KOPT-K1 (cell line): Measurements from ENCODE around the gene FADS1.

ENCODE experiments used
- H3K27ac ChIP-seq: fragments of 200-600 bp; sonication (generic); 2 replicates; pipeline ENCODE4 v1.5.1; 2016; ENCODE audit warnings: antibody characterized with exemption, mild to moderate bottlenecking, low read depth, low read length; ENCODE audit not compliant: poor library complexity, severe bottlenecking
- H3K36me3 ChIP-seq: fragments of 200-600 bp; sonication (generic); 2 replicates; pipeline ENCODE4 v1.5.1; 2017; ENCODE audit warnings: antibody characterized with exemption, mild to moderate bottlenecking, low read length, moderate library complexity; ENCODE audit not compliant: insufficient read depth
- H3K9me3 ChIP-seq: fragments of 200-600 bp; sonication (generic); 2 replicates; pipeline ENCODE4 v1.5.1; 2017; ENCODE audit warnings: antibody characterized with exemption, low read length, mild to moderate bottlenecking; ENCODE audit not compliant: insufficient read depth, poor library complexity, severe bottlenecking

The FADS1 gene

DNA sequence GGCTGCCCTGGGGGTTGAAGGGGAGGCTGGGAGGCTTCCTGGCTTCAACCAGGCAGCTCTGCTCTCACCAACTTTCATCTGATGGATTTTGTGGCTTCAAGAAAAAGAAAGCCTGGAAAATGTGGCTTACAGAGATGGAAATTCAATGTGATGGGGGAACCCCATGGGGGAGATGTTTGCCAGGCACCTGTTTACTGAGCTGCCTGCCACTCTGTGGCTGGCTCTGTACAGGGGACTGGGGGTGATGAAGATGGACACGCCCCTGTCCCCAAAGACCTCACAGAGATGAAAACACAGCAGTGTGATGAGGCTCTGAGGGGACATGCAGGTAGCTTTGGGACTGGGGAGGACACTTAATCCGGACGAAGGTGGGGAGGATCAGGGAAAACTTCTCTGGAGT, 34.5 kb downstream of the FADS1 start:
- no peaks in the 10 kb centered on the region for H3K9me3 ChIP-seq
- H3K27ac ChIP-seq = no peak overlapping the region
- H3K36me3 ChIP-seq = peaks cover 22% of the 10 kb centered on the region

DNA sequence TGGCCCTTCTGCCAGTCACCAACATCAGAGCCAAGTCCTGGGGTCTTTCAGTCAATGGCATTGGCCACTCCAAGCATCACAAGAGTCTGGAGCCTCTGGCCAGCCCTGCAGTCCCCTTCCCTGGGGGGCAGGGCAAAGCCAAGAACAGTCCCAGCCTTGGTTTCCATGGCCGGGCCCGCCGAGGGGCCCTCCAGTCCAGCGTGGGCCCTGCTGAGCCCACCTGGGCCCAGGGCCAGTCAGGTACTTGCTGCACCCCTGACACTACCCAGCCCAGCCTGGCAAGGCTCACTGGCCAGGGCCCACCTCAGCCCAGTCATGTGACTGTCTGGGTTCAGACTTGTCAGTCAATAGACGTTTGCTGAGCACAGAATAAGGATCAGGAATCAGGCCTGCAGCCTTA, 35.2 kb downstream of the FADS1 start:
- H3K27ac ChIP-seq = no peak overlapping the region
- no peaks in the 10 kb centered on the region for H3K9me3 ChIP-seq
- peaks cover 15% of the 10 kb centered on the region for H3K36me3 ChIP-seq

DNA sequence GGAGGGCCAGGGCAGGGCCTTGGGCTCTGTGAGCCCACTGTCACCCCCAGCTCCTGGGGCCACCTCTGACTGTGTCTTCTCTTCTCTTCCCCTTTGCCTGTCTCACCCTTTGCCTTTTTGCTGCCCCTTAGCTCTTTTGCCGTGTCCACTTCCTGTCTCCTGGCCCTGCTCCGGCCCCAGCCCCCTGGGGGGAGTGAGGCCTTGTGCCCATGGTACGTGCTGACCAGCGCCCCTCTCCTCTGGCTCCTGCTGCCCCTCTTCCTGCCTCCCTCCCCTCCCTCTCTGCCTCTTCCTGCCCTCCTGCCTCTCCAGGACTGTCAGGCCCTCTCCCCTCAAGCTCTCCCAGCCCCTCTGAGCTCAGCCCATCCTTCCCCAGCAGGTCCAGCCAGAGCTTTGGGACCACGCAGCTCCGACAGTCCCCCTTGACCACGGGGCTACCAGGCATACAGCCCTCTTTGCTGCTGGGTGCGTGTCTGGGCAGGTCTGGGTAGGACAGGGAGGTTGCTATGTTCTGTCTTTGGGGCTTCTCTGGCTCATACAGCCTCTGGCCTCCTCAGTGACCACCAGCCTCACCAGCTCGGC, 36.1 kb downstream of the FADS1 start:
- Histone ChIP-seq H3K27ac (no peak overlapping the region), H3K36me3 (peaks cover 6% of the 10 kb centered on the region; the same call in 1 of the 2 replicates), H3K9me3 (no peaks in the 10 kb centered on the region)

- H3K27ac ChIP-seq = no peak overlapping the region
- H3K9me3 ChIP-seq = no peaks in the 10 kb centered on the region
- H3K36me3 ChIP-seq = no peaks in the 10 kb centered on the region; the same call in 1 of the 2 replicates
Observed at GRCh38 chr11:61779666-61780525, 36.9 kb downstream of the FADS1 start.

DNA sequence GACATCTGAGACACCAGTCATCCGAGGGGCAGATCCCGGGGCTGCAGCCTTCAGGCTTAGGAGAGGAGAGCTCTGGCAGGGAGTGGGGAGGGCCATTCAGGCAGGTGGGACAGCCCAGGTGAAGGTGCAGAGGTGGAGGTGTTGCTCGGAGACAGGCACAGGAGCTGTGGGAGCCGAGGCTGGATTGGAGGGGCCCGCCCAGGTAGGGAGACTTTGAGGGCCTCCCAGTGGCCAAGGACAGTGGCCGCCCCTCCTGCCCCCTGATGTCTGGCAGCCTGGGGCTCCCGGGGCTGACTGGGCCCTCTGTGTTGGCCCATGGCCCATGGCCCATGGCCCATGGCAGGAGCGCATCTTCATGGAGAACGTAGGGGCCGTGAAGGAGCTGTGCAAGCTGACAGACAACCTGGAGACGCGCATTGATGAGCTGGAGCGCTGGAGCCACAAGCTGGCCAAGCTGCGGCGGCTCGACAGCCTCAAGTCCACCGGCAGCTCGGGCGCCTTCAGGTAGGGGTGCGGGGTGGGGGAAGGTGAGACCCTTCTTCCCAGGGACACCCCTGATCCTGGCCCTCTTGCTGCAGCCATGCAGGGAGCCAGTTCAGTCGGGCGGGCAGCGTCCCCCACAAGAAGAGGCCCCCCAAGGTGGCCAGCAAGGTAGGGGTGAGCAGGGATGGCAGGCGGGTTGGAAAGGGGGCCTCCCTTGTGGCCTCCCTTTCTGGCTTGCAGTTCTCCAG, 37.7 kb downstream of the FADS1 start:
- Histone ChIP-seq H3K9me3 (no peaks in the 10 kb centered on the region), H3K36me3 (no peaks in the 10 kb centered on the region), H3K27ac (no peak overlapping the region)

GRCh38 chr11:61778357-61778886, 38.4 kb downstream of the FADS1 start:
- Histone ChIP-seq H3K36me3 (no peaks in the 10 kb centered on the region), H3K27ac (no peak overlapping the region), H3K9me3 (no peaks in the 10 kb centered on the region)

DNA sequence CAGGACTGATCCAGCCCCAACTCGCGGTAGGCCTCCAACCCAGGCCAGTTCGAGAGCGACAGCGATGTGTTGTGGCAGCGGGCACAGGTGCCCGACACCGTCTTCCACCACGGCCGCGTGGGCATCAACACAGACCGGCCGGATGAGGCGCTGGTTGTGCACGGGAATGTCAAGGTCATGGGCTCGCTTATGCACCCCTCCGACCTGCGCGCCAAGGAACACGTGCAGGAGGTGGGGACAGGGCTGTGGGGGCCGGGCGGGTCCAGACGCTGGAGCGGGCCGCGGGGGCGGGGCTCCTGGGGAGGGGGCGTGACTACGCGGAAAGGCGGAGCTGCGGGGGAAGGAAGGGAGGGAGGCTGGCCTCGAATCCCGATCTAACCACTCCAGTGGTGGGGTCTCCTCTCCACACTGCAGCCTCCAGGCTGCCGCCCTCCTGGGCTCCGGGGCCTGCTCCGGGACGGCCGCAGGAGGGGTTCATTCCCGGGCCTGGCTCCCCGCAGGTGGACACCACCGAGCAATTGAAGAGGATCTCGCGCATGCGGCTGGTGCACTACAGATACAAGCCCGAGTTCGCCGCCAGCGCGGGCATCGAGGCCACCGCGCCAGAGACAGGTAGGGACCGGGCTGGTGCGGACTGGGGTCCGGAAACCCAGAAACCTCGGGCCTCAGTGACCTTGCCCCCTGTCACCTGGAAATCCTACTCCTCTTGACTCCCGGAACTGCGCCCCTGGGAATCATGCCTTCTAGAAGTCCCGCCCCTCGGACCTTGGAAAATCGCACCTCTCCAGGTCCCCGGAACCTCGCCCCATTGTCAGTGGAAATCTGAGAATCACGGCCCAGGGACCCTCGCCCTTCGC, 39.3 kb downstream of the FADS1 start:
- Histone ChIP-seq H3K36me3 (no peaks in the 10 kb centered on the region), H3K27ac (no peak overlapping the region), H3K9me3 (no peaks in the 10 kb centered on the region)

- Histone ChIP-seq H3K36me3 (no peaks in the 10 kb centered on the region), H3K27ac (no peak overlapping the region), H3K9me3 (no peaks in the 10 kb centered on the region)
Observed at GRCh38 chr11:61776561-61777075, 40.2 kb downstream of the FADS1 start.

DNA sequence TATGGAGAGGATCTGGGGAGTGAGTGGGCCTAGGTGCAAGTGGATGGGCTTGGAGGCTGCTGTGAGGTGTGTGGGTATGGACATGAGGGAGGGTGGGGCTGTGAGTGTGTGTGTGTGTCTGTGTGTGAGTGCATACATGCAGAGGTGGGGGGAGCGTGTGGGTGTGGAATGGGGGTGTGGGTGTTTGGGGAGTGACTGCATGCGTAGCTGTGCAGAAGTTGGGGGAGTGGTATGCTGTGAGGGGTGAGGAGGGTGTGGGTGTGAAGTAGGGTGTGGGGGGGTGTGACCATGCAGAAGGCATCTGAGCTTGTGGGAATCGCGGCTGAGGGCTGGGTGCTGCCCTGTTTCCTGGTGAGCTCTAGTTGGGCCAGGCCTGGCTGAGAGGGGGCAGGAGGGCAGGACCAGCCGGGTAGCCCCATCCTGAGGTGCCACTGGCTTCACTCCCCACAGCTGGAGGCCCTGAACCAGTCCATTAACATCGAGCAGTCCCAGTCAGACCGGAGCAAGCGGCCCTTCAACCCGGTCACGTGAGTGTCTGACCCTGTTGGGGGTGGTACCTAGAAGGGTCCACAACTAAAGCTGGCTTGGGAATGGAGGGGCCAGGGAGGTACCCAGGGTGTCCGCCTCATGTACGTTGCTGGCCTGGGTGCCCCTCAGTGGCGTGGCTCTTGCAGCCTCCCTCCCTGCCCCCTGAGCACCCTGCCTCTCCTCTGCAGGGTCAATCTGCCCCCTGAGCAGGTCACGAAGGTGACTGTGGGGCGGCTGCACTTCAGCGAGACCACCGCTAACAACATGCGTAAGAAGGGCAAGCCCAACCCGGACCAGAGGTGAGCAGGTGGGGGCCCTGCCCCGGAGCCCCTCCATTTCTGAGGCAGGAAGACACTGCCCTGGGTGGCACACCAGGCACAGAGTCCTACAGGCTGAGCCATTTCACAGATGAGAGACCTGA, 40.9 kb downstream of the FADS1 start:
- Histone ChIP-seq H3K36me3 (no peaks in the 10 kb centered on the region), H3K9me3 (no peaks in the 10 kb centered on the region), H3K27ac (no peak overlapping the region)

- H3K9me3 ChIP-seq = no peaks in the 10 kb centered on the region
- H3K27ac ChIP-seq = no peak overlapping the region
- no peaks in the 10 kb centered on the region for H3K36me3 ChIP-seq
Observed at GRCh38 chr11:61775106-61775505, 41.7 kb downstream of the FADS1 start.

- no peaks in the 10 kb centered on the region for H3K36me3 ChIP-seq
- H3K27ac ChIP-seq = no peak overlapping the region
Observed at GRCh38 chr11:61774411-61774810, 42.4 kb downstream of the FADS1 start.

DNA sequence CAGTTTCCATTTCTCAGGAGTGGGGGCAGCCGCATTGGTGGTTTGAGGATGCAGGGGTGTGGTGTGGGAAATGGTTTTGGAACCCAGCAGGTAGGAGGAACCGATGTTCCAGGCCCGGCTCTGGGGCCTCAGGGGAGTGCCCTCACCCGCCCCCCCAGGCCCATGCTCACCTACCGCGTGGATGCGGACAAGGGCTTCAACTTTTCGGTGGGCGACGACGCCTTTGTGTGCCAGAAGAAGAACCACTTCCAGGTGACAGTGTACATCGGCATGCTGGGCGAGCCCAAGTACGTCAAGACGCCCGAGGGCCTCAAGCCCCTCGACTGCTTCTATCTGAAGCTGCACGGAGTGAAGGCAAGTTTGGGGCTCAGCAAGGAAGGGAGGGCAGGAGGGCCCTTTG, 43.0 kb downstream of the FADS1 start:
- no peaks in the 10 kb centered on the region for H3K36me3 ChIP-seq
- no peak overlapping the region for H3K27ac ChIP-seq
- H3K9me3 ChIP-seq = no peaks in the 10 kb centered on the region

More at GRCh38 chr11:61774411-61774810, 42.4 kb downstream of the FADS1 start:
- no peaks in the 10 kb centered on the region for H3K9me3 ChIP-seq

DNA sequence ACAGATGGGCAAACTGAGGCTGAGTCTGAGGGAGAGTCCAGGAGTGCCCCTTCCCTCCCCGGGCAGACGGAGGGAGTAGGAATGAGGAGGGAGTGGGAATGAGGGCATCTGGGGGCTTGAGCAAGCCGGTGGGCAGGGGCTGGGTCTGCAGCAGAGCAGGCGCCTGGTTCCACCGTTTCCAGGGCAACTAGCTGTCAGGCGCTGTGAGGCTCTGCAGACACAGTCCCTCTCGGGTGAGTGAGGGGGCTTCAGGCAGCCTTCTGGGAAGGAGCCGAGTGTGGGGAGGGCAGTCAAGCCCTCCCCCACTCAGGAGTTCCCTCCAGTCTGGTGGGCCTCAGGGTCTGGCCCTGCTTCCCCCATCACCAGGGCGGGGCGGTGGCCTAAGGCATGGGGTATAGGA, 43.4 kb downstream of the FADS1 start:
- H3K27ac ChIP-seq = no peak overlapping the region
- H3K36me3 ChIP-seq = no peaks in the 10 kb centered on the region
- no peaks in the 10 kb centered on the region for H3K9me3 ChIP-seq
